GM10847 (cell line): ENCODE results near the gene SPATA25.

Experiments
- POLR2A ChIP-seq: IDR thresholded peaks from 2 replicates; pipeline ENCODE4 v1.6.1; 2011; ENCODE audit not compliant: insufficient read length; ENCODE audit errors: extremely low read depth

Gene SPATA25

DNA sequence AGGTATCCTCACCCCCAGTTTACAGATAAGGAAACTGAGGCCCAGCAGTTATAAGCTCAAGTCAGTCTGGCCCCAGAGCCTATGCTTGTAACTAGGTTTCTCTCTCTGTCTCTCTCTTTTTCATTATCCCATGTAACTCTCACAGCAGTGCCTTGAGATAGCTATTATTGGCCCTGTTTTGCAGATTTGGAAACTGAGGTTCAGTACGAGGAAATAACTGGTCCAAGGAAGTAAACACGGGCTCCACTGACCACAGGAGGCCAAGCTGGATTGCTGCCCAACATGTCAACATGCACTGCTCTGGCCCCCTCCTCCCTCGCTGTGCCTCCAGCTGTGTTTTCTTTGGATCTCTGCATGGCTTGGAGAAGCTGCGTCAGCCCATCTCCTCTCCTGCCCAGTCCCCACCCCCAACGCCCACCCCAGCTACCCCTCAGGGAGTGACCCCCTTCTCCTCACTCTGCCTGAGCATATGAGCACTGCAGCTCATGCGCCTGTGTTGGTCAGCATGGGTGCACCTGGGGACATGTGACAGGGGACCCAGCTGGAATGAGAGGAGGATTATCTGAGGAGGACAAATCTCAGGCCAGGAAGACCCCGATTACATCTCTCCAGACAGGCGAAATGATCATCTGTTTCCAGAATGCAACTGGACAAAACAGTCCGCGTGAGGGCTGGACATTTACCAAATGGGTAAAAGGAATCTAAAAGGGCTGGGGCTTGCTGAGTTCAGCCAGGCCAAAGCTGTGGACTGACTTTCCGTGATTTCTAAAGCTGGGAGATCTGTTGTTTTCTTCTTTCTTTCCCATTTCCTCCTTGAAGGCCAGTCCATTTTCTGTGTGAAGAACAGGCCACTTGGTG lies 32.3 kb upstream of the SPATA25 start:
- TF ChIP-seq POLR2A, result no peak

DNA sequence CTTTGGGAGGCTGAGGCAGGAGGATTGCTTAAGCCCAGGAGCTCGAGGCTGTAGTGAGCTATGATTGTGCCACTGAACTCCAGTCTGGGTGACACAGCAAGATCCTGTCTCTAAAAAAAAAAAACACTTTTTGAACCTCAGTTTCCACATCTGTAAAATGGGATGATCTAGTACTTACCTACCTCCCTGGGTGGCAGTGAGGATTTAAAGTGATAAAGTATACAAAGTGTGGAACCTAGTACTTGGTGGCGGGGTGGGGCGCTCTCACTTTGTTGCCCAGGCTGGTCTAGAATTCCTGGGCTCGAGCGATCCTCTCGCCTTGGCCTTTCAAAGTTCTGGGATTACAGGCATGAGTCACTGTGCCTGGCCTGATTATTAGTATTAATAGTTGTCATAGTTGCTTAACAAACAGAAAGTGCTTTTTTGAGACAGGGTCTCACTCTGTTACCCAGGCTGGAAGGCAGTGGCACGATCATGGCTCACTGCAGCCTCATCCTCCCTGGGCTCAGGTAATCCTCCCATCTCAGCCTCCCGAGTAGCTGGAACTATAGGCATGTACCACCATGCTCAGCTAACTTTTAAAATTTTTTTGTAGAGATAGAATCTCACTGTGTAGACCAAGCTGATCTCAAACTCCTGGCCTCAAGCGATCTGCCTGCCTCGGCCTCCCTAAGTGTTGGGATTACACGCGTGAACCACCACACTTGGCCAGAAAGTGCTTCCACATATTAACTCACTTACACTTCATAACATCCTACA lies 31.5 kb upstream of the SPATA25 start:
- TF ChIP-seq POLR2A, result no peak

GRCh38 chr20:45918182-45918737 lies 30.8 kb upstream of the SPATA25 start:
- no peak for TF ChIP-seq POLR2A

DNA sequence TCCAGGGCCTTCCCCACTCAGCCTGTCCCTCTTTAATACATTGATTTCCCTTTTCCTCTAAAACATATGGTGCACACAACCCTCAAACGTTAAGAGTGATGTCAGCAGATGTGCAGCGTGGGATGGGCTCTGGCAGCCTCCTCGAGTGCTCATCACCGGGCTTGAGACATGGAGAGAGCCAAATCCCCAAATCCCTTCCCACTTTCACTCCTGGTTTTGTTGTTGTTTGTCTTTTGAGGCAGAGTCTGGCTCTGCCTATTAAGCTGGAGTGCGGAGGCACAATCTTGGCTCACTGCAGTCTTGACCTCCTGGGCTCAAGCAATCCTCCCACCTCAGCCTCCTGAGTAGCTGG lies 30.3 kb upstream of the SPATA25 start:
- TF ChIP-seq POLR2A, result no peak

DNA sequence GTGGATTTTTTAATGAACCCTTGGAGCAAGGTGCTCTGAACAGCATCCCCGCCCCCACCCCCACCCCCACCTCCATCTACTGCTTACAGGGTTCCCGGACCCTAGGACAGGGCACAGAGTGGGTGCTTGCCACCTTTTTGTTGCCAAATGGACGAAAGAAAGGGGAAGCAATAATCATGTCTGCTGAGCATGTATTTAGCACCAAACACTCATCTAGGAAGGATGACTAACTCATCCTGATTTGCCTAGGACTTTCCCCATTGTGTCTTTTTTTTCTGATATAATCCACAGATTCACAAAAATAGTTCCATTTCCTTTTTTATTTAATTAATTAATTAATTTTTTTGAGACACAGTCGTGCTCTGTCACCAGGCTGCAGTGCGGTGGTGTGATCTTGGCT lies 25.7 kb upstream of the SPATA25 start:
- TF ChIP-seq POLR2A, result no peak

- TF ChIP-seq POLR2A, result no peak
These were observed 24.9 kb upstream of the SPATA25 start for GRCh38 chr20:45912344-45912682.

GRCh38 chr20:45911486-45912343 lies 24.3 kb upstream of the SPATA25 start, which contains the start of gene PLTP:
Gene PLTP (minus strand): TSS chr20:45912155. CDS start chr20:45911452, 703 bp downstream.
- no peak for TF ChIP-seq POLR2A

DNA sequence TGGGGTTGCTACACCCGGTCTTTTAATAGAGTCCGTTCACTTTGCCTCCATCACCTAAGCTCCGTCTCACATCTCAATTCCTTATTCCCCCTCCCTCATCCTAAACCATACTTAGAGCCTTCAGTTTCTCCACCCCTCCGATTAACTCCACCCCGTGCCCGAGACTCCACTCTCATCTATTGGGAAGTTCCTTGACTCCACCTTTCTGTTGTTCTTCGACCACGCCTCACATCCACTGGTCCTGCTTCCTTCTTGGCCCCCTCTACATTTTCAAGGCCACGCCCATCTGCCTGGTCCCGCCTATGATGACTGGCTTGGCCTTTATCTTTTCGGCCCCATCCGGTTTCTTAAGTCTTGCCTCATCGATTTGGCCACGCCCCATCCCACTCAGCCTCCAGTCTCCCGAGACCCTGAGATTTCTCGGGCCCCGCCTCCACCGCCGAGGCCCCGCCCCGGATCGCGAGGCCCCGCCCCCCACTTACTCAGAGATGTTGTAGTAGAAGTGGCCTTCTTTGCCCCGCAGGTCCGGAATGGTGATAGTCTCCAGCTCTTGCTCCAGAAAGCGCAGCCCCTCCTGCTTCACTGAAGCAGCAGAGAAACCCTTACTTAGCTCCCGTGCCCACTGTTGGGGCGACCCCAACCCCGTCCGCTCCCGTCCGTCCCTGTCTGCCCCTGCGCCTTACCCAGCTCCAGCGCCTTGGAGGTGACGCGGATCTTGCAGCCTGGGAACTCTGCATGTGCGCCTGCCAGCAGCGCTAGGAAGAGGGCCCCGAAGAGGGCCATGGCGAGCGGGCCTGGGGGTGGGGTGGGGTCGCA lies 23.5 kb upstream of the SPATA25 start:
- peak; percentile 39 for TF ChIP-seq POLR2A

- no peak for TF ChIP-seq POLR2A
These were observed 22.6 kb upstream of the SPATA25 start for GRCh38 chr20:45909817-45910669.

DNA sequence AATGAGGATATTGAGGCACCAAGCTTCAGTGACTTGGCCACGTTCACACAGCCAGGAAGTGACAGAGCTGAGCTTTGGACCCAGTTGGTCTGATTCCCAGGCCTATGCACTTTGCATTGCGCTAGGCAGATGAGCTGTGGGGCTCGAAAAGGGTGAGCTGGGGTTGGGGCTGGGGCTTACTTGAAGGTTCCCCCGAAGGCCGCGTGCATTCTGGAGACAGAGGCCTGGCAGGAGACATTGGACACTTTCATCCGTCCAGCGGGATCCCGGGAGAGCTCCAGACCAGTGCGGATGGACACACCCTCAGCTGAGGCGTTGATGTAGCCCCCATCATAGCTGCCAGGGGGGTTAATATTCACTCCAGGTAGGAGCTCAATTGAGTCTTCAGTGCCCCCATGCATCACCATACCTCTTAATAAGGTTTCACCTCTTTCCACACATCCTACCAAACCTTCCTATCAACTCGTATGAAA lies 21.9 kb upstream of the SPATA25 start:
- TF ChIP-seq POLR2A, result no peak

GRCh38 chr20:45908084-45908483 lies 20.7 kb upstream of the SPATA25 start:
- no peak for TF ChIP-seq POLR2A

DNA sequence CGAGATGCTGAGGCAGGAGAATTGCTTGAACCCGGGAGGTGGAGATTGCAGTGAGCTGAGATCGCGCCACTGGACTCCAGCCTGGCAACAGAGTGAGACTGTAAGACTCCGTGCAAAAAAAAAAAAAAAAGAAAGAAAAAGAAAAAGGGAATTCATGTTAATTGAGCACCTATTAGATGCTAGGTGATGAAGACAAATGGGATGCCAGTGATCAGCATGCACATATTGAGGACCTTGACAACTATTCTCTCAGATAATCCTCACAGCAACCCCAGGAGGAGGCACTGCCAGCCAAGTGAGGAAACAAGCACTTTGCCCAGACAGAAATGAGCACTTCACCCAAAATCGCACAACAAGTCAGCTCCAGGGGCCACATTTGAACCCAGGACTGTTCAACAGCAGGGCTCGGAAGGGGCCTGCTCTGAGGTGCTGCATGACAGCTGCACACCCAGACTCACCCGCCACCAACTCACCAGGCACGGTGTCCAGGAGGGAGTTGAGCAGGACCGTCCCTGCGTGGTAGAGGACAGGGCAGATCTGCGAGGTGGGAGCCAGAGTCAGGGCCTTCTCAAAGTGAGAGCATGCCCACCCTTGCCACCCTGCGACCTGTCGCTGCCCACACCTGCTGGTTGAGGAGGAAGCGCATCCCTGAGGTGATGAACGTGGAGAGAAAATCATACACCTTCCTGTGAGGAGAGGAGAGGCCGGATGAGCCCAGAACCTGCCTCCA lies 20.0 kb upstream of the SPATA25 start:
- TF ChIP-seq POLR2A, result no peak

DNA sequence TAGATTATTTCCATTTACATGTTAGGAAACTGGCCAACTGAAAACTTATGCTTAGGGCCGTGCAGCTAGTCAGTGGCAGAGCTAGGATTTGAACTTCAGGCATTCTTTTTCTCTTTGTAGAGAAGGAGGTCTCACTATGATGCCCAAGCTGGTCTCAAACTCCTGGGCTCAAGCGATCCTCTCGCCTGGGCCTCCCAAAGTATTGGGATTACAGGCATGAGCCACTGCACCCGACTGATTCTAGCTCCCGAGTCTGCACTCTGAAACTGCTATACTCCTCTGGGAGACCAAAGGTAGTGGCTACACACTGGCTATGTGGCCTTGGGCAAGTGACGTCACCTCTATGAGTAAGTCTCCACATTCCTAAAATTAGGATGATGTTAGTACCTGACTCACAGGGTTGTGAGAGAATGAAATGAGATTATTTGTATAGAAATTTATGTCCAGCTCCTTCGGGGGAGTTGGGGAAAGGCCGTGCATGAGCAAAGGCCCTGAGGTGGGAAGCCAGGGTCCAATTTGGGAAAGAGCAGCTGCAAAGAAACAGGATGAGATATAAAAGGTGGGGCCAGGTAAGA lies 18.2 kb upstream of the SPATA25 start:
- no peak for TF ChIP-seq POLR2A
